ENCODE data around the gene CTNNBL1. TPM values are rescaled to one million over a fixed set of nuclear protein-coding genes. Genes with fewer than 3 reads are reported as not detected.

The CTNNBL1 gene
- total RNA-seq, 1 donor from 2014 or later = 67.0 TPM

- H4K20me1 ChIP-seq (ENCODE audit: insufficient read depth, low read length) = peaks cover 31% of the 10 kb centered on the region
- Mint-ChIP-seq H3K36me3 (ENCODE audit: low read depth, unreplicated experiment) (peaks cover 7% of the 10 kb centered on the region), H3K9me3 (ENCODE audit: unreplicated experiment) (no peaks in the 10 kb centered on the region), H3K4me1 (ENCODE audit: low read depth, unreplicated experiment) (peaks cover 11% of the 10 kb centered on the region), H3K27ac (ENCODE audit: unreplicated experiment) (peak overlapping the region; percentile 69), H3K4me3 (ENCODE audit: unreplicated experiment) (peak overlapping the region; percentile 47), H3K27me3 (ENCODE audit: low read depth, unreplicated experiment) (no peaks in the 10 kb centered on the region)
- DNase-seq (ENCODE audit: low read depth) (no peak), FAIRE-seq (no peak)
- no peak for TF ChIP-seq CTCF (IDR thresholded peaks at IDR 0.05; ENCODE audit: insufficient read depth, low read depth, low read length)
- no peak for TF ChIP-seq EZH2 (IDR thresholded peaks at IDR 0.05; ENCODE audit: insufficient read depth, low read length)
- no peak overlapping the region for H3K9ac ChIP-seq (ENCODE audit: low read length)
- H3K36me3 ChIP-seq (ENCODE audit: insufficient read depth, low read length) = no peaks in the 10 kb centered on the region
- no peaks in the 10 kb centered on the region for H3K27me3 ChIP-seq (ENCODE audit: insufficient read depth, low read length)
- no peaks in the 10 kb centered on the region for H3K4me1 ChIP-seq (ENCODE audit: insufficient read depth, low read length)
- H3K79me2 ChIP-seq (ENCODE audit: insufficient read depth, low read length) = no peaks in the 10 kb centered on the region
- no peak overlapping the region for H3K4me2 ChIP-seq (ENCODE audit: low read length)
- no peak overlapping the region for H3K4me3 ChIP-seq (ENCODE audit: insufficient read depth, low read depth, low read length)
- H3K27ac ChIP-seq (ENCODE audit: low read depth, low read length) = no peak overlapping the region
- no peaks in the 10 kb centered on the region for H3K9me3 ChIP-seq (ENCODE audit: insufficient read depth, low read depth, low read length)
- no peak overlapping the region for H2AFZ ChIP-seq (ENCODE audit: low read depth, low read length)
Observed at GRCh38 chr20:37808233-37809070, 114.6 kb downstream of the CTNNBL1 start.

DNA sequence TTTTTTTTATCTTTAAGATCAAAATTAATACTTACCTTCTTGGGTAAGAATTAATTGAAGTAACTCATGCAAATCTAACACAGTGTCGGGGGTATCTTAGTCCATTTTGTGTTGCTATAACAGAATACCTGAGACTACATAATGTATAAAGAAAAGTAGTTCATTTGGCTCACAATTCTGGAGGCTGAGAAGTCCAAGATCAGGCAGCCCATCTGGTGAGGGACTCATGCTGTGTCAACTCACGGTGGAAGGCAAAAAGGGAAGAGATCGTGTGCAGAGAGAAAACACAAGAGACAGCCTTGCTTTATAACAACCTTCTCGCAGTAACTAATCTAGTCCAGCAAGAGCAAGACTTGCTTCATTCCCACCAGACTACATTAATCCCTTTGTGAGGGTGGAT, 116.2 kb downstream of the CTNNBL1 start:
- H4K20me1 ChIP-seq (ENCODE audit: insufficient read depth, low read length) = peaks cover 34% of the 10 kb centered on the region
- Mint-ChIP-seq H3K27ac (ENCODE audit: unreplicated experiment) (no peak overlapping the region), H3K27me3 (ENCODE audit: low read depth, unreplicated experiment) (no peaks in the 10 kb centered on the region)

More for the DNA sequence above, 116.2 kb downstream of the CTNNBL1 start:
- H3K9ac ChIP-seq (ENCODE audit: low read length) = no peak overlapping the region
- DNase-seq (ENCODE audit: low read depth) = no peak
- Mint-ChIP-seq H3K9me3 (ENCODE audit: unreplicated experiment) (no peaks in the 10 kb centered on the region), H3K36me3 (ENCODE audit: low read depth, unreplicated experiment) (peaks cover 7% of the 10 kb centered on the region), H3K4me3 (ENCODE audit: unreplicated experiment) (no peak overlapping the region), H3K4me1 (ENCODE audit: low read depth, unreplicated experiment) (peaks cover 11% of the 10 kb centered on the region)
- no peaks in the 10 kb centered on the region for H3K27me3 ChIP-seq (ENCODE audit: insufficient read depth, low read length)
- H3K4me2 ChIP-seq (ENCODE audit: low read length) = no peak overlapping the region
- no peaks in the 10 kb centered on the region for H3K4me1 ChIP-seq (ENCODE audit: insufficient read depth, low read length)
- no peak overlapping the region for H3K4me3 ChIP-seq (ENCODE audit: insufficient read depth, low read depth, low read length)
- no peaks in the 10 kb centered on the region for H3K79me2 ChIP-seq (ENCODE audit: insufficient read depth, low read length)
- H2AFZ ChIP-seq (ENCODE audit: low read depth, low read length) = no peak overlapping the region
- no peak overlapping the region for H3K27ac ChIP-seq (ENCODE audit: low read depth, low read length)
- H3K36me3 ChIP-seq (ENCODE audit: insufficient read depth, low read length) = no peaks in the 10 kb centered on the region
- no peaks in the 10 kb centered on the region for H3K9me3 ChIP-seq (ENCODE audit: insufficient read depth, low read depth, low read length)
- TF ChIP-seq EZH2 (IDR thresholded peaks at IDR 0.05; ENCODE audit: insufficient read depth, low read length) (no peak), CTCF (IDR thresholded peaks at IDR 0.05; ENCODE audit: insufficient read depth, low read depth, low read length) (no peak)
- no peak for FAIRE-seq
